Prostate gland (tissue), 2 donors: ENCODE data around the gene CATSPERZ.

ENCODE experiments used
- POLR2A ChIP-seq: fragments of 450-650 bp; IDR thresholded peaks from one replicate; pipeline ENCODE4 v1.6.1; 2016; ENCODE audit warnings: antibody characterized with exemption, mild to moderate bottlenecking
- TF ChIP-seq, protein P1 (sequence below), 4 experiments: fragments of 200-600 bp in 2 of 4; fragments of 450-650 bp in 2 of 4; sonication (generic) in 2 of 4; IDR thresholded peaks; 1 replicate in 3 of 4; 2 replicates in 1 of 4; pipeline ENCODE4 v1.5.1; 2016 to 2019; ENCODE audit warnings: antibody characterized with exemption in 4 of 4, mild to moderate bottlenecking in 2 of 4, moderate library complexity in 2 of 4

DNA sequence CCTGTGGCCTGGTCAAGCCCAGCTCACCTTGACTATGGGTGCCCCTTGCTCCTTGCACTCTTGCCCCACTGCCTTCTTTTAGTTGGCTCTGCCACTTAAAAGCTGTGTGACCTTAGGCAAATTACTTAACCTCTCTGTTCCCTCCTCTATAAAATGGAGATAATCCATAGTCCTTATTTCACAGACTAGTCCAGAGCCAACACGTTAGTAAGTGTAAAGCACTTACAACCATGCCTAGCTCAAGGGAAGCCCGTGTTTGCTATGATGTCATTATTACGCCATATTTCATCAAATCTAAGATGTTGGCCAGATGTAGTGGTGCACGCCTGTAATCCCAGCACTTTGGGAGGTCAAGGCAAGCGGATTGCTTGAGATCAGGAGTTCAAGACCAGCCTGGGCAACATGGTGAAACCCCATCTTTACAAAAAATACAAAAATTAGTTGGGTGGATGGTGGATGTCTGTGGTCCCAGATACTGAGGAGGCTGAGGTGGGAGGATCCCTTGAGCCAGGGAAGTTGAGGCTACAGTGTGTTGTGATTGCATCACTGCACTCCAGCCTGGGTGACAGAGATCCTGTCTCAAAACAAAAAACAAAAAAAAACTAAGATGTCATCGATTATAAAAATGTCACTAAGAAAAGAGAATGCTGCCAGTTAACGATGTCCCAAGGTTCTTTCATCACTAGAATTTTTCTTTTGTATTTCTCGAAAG is 37.5 kb downstream of the CATSPERZ start:
- TF ChIP-seq, protein P1, sequence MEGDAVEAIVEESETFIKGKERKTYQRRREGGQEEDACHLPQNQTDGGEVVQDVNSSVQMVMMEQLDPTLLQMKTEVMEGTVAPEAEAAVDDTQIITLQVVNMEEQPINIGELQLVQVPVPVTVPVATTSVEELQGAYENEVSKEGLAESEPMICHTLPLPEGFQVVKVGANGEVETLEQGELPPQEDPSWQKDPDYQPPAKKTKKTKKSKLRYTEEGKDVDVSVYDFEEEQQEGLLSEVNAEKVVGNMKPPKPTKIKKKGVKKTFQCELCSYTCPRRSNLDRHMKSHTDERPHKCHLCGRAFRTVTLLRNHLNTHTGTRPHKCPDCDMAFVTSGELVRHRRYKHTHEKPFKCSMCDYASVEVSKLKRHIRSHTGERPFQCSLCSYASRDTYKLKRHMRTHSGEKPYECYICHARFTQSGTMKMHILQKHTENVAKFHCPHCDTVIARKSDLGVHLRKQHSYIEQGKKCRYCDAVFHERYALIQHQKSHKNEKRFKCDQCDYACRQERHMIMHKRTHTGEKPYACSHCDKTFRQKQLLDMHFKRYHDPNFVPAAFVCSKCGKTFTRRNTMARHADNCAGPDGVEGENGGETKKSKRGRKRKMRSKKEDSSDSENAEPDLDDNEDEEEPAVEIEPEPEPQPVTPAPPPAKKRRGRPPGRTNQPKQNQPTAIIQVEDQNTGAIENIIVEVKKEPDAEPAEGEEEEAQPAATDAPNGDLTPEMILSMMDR (IDR thresholded peaks at IDR 0.05), result no peak
- TF ChIP-seq POLR2A, result no peak
